Esophagus muscularis mucosa (tissue), 4 donors: ENCODE results near the gene TM7SF2. TPM values are rescaled to one million over a fixed set of nuclear protein-coding genes. Genes with fewer than 3 reads are reported as not detected.
A peak's percentile ranks its signal among the peaks of the same experiment; 100 is the strongest.

Experiments
- DNase-seq: peaks from one replicate; pipeline ENCODE4 v3.0.0-alpha.2; 2017; ENCODE audit errors: extremely low spot score
- H3K27ac ChIP-seq, 4 donors: fragments of 200-600 bp; sonication (generic); replicated peaks in 1 of 4; 1 replicate in 3 of 4; 2 replicates in 1 of 4; pipeline ENCODE4 v1.5.1; 2016 to 2019; ENCODE audit warnings: mild to moderate bottlenecking in 1 of 4
- H3K27me3 ChIP-seq, 4 donors: fragments of 200-600 bp; sonication (generic); one replicate each; pipeline versions ENCODE4 v1.5.1 to v1.6.0; 2016 to 2019
- H3K36me3 ChIP-seq, 4 donors: fragments of 200-600 bp; sonication (generic); one replicate each; pipeline ENCODE4 v1.5.1; 2016 to 2019
- H3K4me1 ChIP-seq, 4 donors: fragments of 200-600 bp; sonication (generic); one replicate each; pipeline ENCODE4 v1.5.1; 2016 to 2019
- H3K4me3 ChIP-seq, 4 donors: fragments of 200-600 bp; sonication (generic); 1 replicate in 2 of 4; 2 replicates in 2 of 4; pipeline ENCODE4 v1.5.1; 2016 to 2019; ENCODE audit warnings: mild to moderate bottlenecking in 4 of 4, moderate library complexity in 1 of 4
- H3K9me3 ChIP-seq, 4 donors: fragments of 200-600 bp; sonication (generic); 1 replicate in 3 of 4; 2 replicates in 1 of 4; pipeline ENCODE4 v1.5.1; 2016 to 2019
- EP300 ChIP-seq: sonication (generic); formaldehyde crosslinking; IDR thresholded peaks from one replicate; pipeline ENCODE4 v1.6.1; 2017; ENCODE audit warnings: antibody characterized with exemption
- POLR2A ChIP-seq: fragments of 450-650 bp; IDR thresholded peaks from one replicate; pipeline ENCODE4 v1.6.1; 2017; ENCODE audit warnings: antibody characterized with exemption, moderate library complexity, mild to moderate bottlenecking, low read depth
- POLR2AphosphoS5 ChIP-seq, 2 donors: sonication (generic); formaldehyde crosslinking; IDR thresholded peaks; one replicate each; pipeline ENCODE4 v1.6.1; 2017; ENCODE audit warnings: antibody characterized with exemption in 2 of 2
- WGBS: methylation state at CpG from one replicate; pipeline ENCODE4 v1.1.5; 2018; 5-methylcytosine and 5-hydroxymethylcytosine counted together
- intact Hi-C: fragments of 100-400 bp; cut with DNase I; formaldehyde crosslinking; loops from one replicate; pipeline ENCODE4 v1.15.1; 2023
- total RNA-seq, 4 donors: library from RNA; depleted of rRNA; stranded (reverse); fragments of >200 nt; gene quantifications; one replicate each; pipeline versions ENCODE4 v1.1.0 to v1.2.1, GENCODE V29; 2016
- TF ChIP-seq, protein P1 (sequence below), 3 experiments: fragments of 200-600 bp in 2 of 3; fragments of 450-650 bp in 1 of 3; sonication (generic) in 2 of 3; IDR thresholded peaks; one replicate each; pipeline ENCODE4 v1.5.1; 2017 to 2019; ENCODE audit warnings: antibody characterized with exemption in 3 of 3, mild to moderate bottlenecking in 2 of 3, moderate library complexity in 1 of 3

TM7SF2 gene
- total RNA-seq, 4 donors from 2014 or later, result 8.8 to 17.2 (median 12.1) TPM

- WGBS, result 2% methylated on average over 20 of the region's 60 CpGs
- DNase-seq, result peak; percentile 98
- H3K27ac ChIP-seq, result peak within 1 kb of the TSS; percentile 94 to 98 (median 98)
- peaks cover 20 to 38% (median 37%) of the 10 kb centered on the region in 4 donors for H3K36me3 ChIP-seq
- no peaks in the 10 kb centered on the region for H3K9me3 ChIP-seq
- peaks cover 26 to 39% (median 32%) of the 10 kb centered on the region in 4 donors for H3K4me1 ChIP-seq
- H3K27me3 ChIP-seq, result no peaks in the 10 kb centered on the region
- TF ChIP-seq, protein P1, sequence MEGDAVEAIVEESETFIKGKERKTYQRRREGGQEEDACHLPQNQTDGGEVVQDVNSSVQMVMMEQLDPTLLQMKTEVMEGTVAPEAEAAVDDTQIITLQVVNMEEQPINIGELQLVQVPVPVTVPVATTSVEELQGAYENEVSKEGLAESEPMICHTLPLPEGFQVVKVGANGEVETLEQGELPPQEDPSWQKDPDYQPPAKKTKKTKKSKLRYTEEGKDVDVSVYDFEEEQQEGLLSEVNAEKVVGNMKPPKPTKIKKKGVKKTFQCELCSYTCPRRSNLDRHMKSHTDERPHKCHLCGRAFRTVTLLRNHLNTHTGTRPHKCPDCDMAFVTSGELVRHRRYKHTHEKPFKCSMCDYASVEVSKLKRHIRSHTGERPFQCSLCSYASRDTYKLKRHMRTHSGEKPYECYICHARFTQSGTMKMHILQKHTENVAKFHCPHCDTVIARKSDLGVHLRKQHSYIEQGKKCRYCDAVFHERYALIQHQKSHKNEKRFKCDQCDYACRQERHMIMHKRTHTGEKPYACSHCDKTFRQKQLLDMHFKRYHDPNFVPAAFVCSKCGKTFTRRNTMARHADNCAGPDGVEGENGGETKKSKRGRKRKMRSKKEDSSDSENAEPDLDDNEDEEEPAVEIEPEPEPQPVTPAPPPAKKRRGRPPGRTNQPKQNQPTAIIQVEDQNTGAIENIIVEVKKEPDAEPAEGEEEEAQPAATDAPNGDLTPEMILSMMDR (IDR thresholded peaks at IDR 0.05), result no peak
- peak; percentile 99 for TF ChIP-seq POLR2AphosphoS5 (IDR thresholded peaks at IDR 0.05)
- TF ChIP-seq POLR2A, result peak; percentile 94
- TF ChIP-seq EP300, result no peak
- peak within 1 kb of the TSS; percentile 84 to 96 (median 94) for H3K4me3 ChIP-seq
- intact Hi-C loops, result loop anchor here (5.0 kb wide), 1 partner anchor 48 kb away; the partner anchor contains the start of gene CAPN1
These were observed 22.7 kb downstream of the TM7SF2 start, which contains the start of gene SYVN1 for GRCh38 chr11:65134240-65134951. Gene SYVN1 (minus strand): TSS chr11:65134519. CDS start chr11:65133601, 918 bp downstream.

DNA sequence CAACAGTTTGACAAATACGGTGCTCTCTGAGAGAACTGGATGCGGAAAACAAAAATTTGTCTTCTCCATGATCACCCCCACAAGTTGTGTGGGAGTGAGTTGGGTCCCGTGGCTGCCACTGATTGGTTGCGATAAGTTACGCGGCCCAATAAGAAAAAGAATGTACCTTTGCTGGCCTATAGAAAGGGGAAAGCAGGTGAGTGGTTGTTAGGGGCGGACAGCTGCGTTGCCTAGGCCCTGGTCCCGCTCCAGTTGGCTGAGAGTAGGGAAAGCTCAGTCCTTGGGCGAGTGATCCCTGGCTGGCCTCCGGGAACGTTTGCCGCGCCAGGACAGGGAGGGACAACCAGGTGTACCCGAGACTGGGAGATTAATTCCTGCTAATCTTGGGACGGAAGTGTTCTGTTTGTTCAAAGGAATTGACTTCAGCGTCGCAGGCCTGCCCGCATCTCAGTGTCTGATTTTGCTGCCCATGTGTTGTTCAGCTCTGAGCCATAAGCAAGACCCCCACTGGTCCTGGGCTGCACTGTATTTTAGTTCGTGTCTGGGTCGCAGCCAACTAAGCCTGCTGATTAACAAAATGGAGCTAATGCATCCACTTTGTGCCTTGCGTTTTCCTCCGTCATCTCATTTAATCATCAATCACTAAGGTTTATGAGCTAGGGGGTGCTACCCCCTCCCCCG, 23.4 kb downstream of the TM7SF2 start:
- Histone ChIP-seq H3K27ac (peak overlapping the region; percentile 94 to 98 (median 98)), H3K4me3 (peak overlapping the region; percentile 84 to 96 (median 94)), H3K9me3 (no peaks in the 10 kb centered on the region), H3K36me3 (peaks cover 13 to 31% (median 30%) of the 10 kb centered on the region in 4 donors), H3K27me3 (no peaks in the 10 kb centered on the region), H3K4me1 (peaks cover 26 to 39% (median 32%) of the 10 kb centered on the region in 4 donors)
- DNase-seq, result peak; percentile 96
- intact Hi-C loops, result loop anchor here (5.0 kb wide), 1 partner anchor 47 kb away; the partner anchor contains the start of gene CAPN1
- 2% methylated on average over 24 of the region's 24 CpGs for WGBS
- TF ChIP-seq POLR2A, result no peak
- TF ChIP-seq POLR2AphosphoS5 (IDR thresholded peaks at IDR 0.05), result peak in 1 of 2 donors; percentile 77

DNA sequence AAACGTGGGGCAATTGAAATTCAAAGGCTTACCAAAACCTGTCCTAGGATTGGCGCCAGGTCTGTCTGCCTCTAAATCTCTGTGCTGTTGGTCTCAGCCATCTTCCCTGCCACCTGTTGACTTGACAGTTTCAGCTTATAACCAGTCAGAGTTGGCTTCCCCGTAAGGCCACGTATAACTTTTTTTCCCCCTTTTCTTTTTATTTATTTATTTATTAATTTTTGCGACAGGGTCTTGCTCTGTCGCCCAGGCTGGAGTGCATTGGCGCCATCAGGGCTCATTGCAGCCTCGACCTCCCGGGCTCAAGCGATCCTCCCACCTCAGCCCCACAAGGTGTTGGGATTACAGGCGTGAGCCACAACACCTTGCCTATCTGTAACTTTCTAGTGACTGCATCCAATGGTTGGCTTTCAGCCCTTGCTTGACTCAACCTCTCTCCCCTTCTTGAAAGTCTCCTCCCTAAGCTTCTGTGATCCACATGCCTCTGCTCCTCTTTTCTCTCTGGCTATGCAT, 24.0 kb downstream of the TM7SF2 start:
- Histone ChIP-seq H3K4me1 (peaks cover 26 to 39% (median 32%) of the 10 kb centered on the region in 4 donors), H3K9me3 (no peaks in the 10 kb centered on the region), H3K4me3 (peak overlapping the region; percentile 84 to 96 (median 94)), H3K36me3 (peaks cover 8 to 25% (median 24%) of the 10 kb centered on the region in 4 donors), H3K27me3 (no peaks in the 10 kb centered on the region), H3K27ac (peak overlapping the region; percentile 94 to 98 (median 98))
- intact Hi-C loops, result no loop called here
- WGBS, result 50% methylated on average over 11 of the region's 11 CpGs
- no peak for TF ChIP-seq POLR2A
- TF ChIP-seq, protein P1 (IDR thresholded peaks at IDR 0.05), result no peak
- no peak for TF ChIP-seq EP300
- TF ChIP-seq POLR2AphosphoS5 (IDR thresholded peaks at IDR 0.05), result no peak
- DNase-seq, result no peak

DNA sequence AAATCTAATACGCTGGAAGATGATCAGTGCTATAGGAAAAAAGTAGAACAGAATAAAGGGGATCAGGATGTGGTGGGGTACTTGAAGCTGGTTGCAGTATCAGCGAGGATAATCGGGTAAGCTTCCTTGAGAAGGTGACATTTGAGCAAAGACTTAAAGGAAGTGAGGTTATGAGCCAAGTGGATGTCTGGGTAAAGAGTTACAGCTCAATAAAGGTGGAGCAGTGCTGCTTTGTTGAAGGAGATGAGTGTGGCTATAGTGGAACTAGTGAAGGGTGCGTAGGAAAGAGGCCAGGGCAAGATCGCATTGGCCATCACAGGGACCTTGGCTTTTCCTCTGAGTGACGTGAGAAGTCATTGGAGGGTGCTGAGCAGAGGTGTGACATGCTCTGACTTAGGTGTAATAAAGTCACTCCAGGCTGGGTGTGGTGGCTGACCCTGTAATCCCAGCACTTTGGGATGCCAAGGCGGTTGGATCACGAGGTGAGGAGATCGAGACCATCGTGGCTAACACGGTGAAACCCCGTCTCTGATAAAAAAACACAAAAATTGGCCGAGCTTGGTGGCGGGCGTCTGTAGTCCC, 24.9 kb downstream of the TM7SF2 start:
- TF ChIP-seq EP300 (no peak), POLR2A (no peak), POLR2AphosphoS5 (IDR thresholded peaks at IDR 0.05) (no peak)
- TF ChIP-seq, protein P1 (IDR thresholded peaks at IDR 0.05), result no peak
- intact Hi-C loops, result no loop called here
- no peak for DNase-seq
- Histone ChIP-seq H3K27me3 (no peaks in the 10 kb centered on the region), H3K4me1 (peaks cover 26 to 39% (median 32%) of the 10 kb centered on the region in 4 donors), H3K36me3 (peaks cover 0 to 16% (median 15%) of the 10 kb centered on the region in 4 donors), H3K9me3 (no peaks in the 10 kb centered on the region), H3K27ac (no peak overlapping the region), H3K4me3 (no peak overlapping the region)
- 91% methylated on average over 15 of the region's 15 CpGs for WGBS
